ENCODE results near the gene CABLES1. TPM values are rescaled to one million over a fixed set of nuclear protein-coding genes. Genes with fewer than 3 reads are reported as not detected.

CABLES1 gene
- total and polyA plus RNA-seq, 3 donors from 2014 or later = 6.2 to 15.8 (median 12.0) TPM

GRCh38 chr18:23188068-23188760, 52.9 kb downstream of the CABLES1 start:
- no peaks in the 10 kb centered on the region for H3K36me3 ChIP-seq (ENCODE audit: low read depth, missing control alignments)
- H3K9me3 ChIP-seq = no peaks in the 10 kb centered on the region
- H3K4me1 ChIP-seq = peaks cover 7% of the 10 kb centered on the region
- H3K27me3 ChIP-seq = no peaks in the 10 kb centered on the region
- intact Hi-C loops (cut with DNase I; ENCODE audit: low total_unique reads) = no loop called here
- TF ChIP-seq CTCF (IDR thresholded peaks at IDR 0.05) (no peak), POLR2A (IDR thresholded peaks at IDR 0.05) (no peak)
- no peak overlapping the region for H3K4me3 ChIP-seq
- no peak overlapping the region for H3K27ac ChIP-seq
- WGBS, 2 donors = 74 to 77% methylated on average over 6 of the region's 6 CpGs
- DNase-seq = no peak

GRCh38 chr18:23189099-23189498, 53.8 kb downstream of the CABLES1 start:
- H3K9me3 ChIP-seq = no peaks in the 10 kb centered on the region
- intact Hi-C loops (cut with DNase I; ENCODE audit: low total_unique reads) = no loop called here
- WGBS, 2 donors = 95 to 98% methylated on average over 6 to 7 of the region's 7 CpGs
- no peaks in the 10 kb centered on the region for H3K27me3 ChIP-seq
- peaks cover 7% of the 10 kb centered on the region for H3K4me1 ChIP-seq
- H3K27ac ChIP-seq = no peak overlapping the region
- DNase-seq = no peak
- TF ChIP-seq POLR2A (IDR thresholded peaks at IDR 0.05) (no peak), CTCF (IDR thresholded peaks at IDR 0.05) (no peak)
- no peak overlapping the region for H3K4me3 ChIP-seq
- H3K36me3 ChIP-seq (ENCODE audit: low read depth, missing control alignments) = no peaks in the 10 kb centered on the region

GRCh38 chr18:23189768-23190661, 54.7 kb downstream of the CABLES1 start:
- DNase-seq = no peak
- intact Hi-C loops (cut with DNase I; ENCODE audit: low total_unique reads) = no loop called here
- Histone ChIP-seq H3K36me3 (ENCODE audit: low read depth, missing control alignments) (no peaks in the 10 kb centered on the region), H3K27me3 (no peaks in the 10 kb centered on the region), H3K9me3 (no peaks in the 10 kb centered on the region), H3K4me3 (no peak overlapping the region), H3K27ac (no peak overlapping the region), H3K4me1 (peaks cover 7% of the 10 kb centered on the region)
- TF ChIP-seq POLR2A (IDR thresholded peaks at IDR 0.05) = no peak
- no peak for TF ChIP-seq CTCF (IDR thresholded peaks at IDR 0.05)
- WGBS, 2 donors = 83 to 90% methylated on average over 20 to 25 of the region's 25 CpGs

GRCh38 chr18:23191232-23191631, 55.9 kb downstream of the CABLES1 start:
- Histone ChIP-seq H3K9me3 (no peaks in the 10 kb centered on the region), H3K36me3 (ENCODE audit: low read depth, missing control alignments) (no peaks in the 10 kb centered on the region), H3K27me3 (no peaks in the 10 kb centered on the region), H3K4me1 (peaks cover 11% of the 10 kb centered on the region), H3K4me3 (no peak overlapping the region), H3K27ac (no peak overlapping the region)
- intact Hi-C loops (cut with DNase I; ENCODE audit: low total_unique reads) = no loop called here
- WGBS, 2 donors = 82 to 93% methylated on average over 1 of the region's 1 CpG
- TF ChIP-seq CTCF (IDR thresholded peaks at IDR 0.05) (no peak), POLR2A (IDR thresholded peaks at IDR 0.05) (no peak)
- no peak for DNase-seq

Measured in testis (tissue), 3 donors.